SU-DHL-6 (cell line): ENCODE measurements around the gene LTBP1.

Experiments used
- EZH2phosphoT487 ChIP-seq: fragments of 200-600 bp; sonication (generic), shearing (Covaris generic); conservative IDR thresholded peaks from 2 replicates; pipeline ENCODE4 v1.6.1; 2018; ENCODE audit warnings: mild to moderate bottlenecking, antibody characterized with exemption, low read length, moderate library complexity, mixed read lengths
- TF ChIP-seq, protein P1 (sequence below): fragments of 200-600 bp; sonication (generic); IDR thresholded peaks from one replicate; pipeline ENCODE4 v1.5.1; 2017; ENCODE audit warnings: antibody characterized with exemption, mild to moderate bottlenecking, low read length, moderate library complexity; ENCODE audit not compliant: insufficient read depth, poor library complexity, severe bottlenecking

DNA sequence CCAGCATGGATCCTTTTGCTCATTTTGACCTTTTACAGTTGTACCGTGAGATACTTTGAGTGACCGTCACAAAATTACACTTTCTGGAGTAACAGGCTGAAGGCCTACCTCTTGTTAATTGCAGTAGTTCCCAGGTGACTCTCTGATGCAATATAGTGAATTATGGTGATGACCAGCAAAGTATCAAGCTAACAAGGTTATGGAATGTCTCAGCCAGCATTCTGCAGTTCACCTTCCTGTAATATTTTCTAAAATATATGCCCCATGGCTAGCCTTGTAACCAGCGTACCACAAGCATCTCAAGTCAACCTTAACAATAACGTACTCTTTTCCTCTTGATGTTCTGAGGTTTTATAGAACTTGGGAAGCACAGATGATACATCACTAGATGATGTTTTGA is 234.7 kb downstream of the LTBP1 start:
- TF ChIP-seq, protein P1, sequence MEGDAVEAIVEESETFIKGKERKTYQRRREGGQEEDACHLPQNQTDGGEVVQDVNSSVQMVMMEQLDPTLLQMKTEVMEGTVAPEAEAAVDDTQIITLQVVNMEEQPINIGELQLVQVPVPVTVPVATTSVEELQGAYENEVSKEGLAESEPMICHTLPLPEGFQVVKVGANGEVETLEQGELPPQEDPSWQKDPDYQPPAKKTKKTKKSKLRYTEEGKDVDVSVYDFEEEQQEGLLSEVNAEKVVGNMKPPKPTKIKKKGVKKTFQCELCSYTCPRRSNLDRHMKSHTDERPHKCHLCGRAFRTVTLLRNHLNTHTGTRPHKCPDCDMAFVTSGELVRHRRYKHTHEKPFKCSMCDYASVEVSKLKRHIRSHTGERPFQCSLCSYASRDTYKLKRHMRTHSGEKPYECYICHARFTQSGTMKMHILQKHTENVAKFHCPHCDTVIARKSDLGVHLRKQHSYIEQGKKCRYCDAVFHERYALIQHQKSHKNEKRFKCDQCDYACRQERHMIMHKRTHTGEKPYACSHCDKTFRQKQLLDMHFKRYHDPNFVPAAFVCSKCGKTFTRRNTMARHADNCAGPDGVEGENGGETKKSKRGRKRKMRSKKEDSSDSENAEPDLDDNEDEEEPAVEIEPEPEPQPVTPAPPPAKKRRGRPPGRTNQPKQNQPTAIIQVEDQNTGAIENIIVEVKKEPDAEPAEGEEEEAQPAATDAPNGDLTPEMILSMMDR: no peak
- TF ChIP-seq EZH2phosphoT487: no peak
